NCI-H524 treated with DMSO at 0.1 percent for 48 hours (cell line): ENCODE data around the gene SMIM1.

Source experiments
- DNase-seq: peaks from one replicate; lab custom pipeline; 2025; lab: John Stamatoyannopoulos, UW

The SMIM1 gene

DNA sequence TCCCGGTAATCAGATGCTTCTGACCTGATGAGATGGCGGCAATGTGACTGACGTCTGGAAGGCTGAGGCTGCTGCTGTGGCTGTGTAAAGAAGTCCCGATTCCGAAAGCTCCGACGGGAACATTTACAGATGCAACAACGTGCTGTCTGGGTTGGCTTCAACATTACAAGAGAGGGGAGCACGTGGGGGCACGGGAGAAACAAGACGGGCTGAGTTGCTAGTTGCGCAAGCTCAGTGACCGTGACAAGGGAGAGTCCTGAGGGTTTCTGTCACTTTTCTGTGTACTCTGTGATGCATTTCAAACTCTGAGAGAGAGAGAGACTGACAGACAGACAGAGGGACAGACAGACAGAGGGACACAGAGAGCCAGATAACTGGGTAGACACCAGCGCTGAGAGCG, 49.4 kb downstream of the SMIM1 start:
- no peak for DNase-seq

DNA sequence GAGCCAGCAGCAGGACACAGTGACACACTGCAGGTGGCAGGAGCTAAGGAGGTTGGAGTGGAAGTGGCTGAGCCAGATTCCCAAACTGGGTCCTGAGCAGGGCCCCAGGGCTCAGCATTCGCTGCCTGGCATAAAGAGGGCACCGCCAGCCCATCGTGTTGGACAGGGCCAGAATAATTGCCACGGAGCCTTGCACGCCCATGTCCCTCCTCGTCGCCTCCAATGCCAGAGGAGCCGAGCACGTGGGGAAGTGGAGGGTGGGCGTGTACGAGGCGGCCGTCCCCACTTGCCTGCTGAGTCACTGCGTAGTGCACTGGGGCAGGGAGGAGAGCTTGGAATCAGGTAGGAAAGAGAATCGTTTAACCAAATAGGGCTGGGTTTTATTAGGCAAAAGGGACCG, 49.9 kb downstream of the SMIM1 start:
- DNase-seq, result no peak

DNA sequence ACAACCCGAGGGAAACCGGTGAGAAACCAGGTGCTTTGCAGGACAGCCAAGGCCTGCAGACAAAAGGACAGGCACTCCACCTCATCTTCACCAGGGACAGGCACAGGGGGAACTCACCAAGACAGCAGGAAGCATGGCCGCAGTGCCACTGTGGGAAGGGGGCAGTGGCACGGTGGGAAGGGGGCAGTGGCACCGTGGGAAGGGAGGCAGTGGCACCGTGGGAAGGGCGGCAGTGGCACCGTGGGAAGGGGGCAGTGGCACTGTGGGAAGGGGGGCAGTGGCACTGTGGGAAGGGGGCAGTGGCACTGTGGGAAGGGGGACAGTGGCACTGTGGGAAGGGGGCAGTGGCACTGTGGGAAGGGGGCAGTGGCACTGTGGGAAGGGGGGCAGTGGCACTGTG, 52.1 kb downstream of the SMIM1 start:
- no peak for DNase-seq

DNA sequence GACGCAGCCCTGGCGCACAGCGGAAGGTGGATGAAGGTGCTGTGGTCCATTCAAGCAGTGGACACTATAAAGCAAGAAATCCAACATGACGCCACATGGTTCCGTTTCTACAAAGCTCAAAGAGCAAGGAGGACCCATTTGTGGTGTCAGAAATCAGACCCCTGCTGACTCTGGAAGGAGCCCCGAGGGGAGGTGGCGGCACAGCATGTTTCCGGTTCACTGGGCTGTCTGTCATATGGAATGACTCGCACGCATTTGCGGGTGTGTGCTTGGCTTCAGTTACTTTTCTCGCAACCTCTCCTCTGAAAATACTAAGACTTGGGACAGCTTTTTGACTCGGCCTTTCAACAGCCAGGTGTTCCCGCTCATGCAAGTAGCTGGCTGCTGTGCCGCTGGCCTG, 52.8 kb downstream of the SMIM1 start:
- DNase-seq, result no peak
